Esophagus muscularis mucosa (tissue), 3 donors: ENCODE results near the gene ZNF135.

Source experiments
- CTCF ChIP-seq, 3 experiments: fragments of 200-600 bp in 2 of 3; fragments of 450-650 bp in 1 of 3; sonication (generic) in 2 of 3; IDR thresholded peaks; one replicate each; pipeline ENCODE4 v1.5.1; 2017 to 2019; ENCODE audit warnings: antibody characterized with exemption in 3 of 3, mild to moderate bottlenecking in 2 of 3, moderate library complexity in 1 of 3
- EP300 ChIP-seq: sonication (generic); formaldehyde crosslinking; IDR thresholded peaks from one replicate; pipeline ENCODE4 v1.6.1; 2017; ENCODE audit warnings: antibody characterized with exemption

DNA sequence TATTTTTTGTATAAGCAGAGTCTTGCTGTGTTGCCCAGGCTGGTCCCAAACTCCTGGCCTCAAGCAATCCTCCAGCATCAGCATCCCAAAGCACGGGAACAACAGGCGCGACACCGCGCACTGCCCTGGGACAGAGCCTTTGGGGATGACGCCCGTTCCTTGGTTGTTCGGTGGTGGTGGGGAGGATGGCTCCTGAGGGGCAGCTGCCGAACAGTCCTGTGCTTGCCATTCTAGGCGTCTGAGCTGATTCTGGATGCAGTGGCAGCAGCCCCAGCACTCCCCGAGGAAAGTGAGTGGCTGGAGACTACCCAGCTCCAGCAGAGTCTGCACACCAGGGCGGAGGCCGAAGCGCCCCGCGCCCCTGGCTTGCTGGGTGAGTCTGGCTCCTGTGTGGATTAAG, 6.8 kb upstream of the ZNF135 start:
- TF ChIP-seq EP300, result no peak
- TF ChIP-seq CTCF (IDR thresholded peaks at IDR 0.05), result no peak
